ENCODE results near the gene COX20.

GRCh38 chr1:244866355-244866754, 30.9 kb downstream of the COX20 start:
- TF ChIP-seq EZH2 (IDR thresholded peaks at IDR 0.05) (no peak), FOXP2 (optimal IDR thresholded peaks at IDR 0.05; ENCODE audit: control extremely low read depth, extremely low read length, insufficient read depth) (no peak), POLR2AphosphoS5 (IDR thresholded peaks at IDR 0.05; ENCODE audit: borderline replicate concordance, low read depth, low read length) (no peak)
